Neural cell (in vitro differentiated cells): ENCODE measurements around the gene TEX14. TPM values are rescaled to one million over a fixed set of nuclear protein-coding genes. Genes with fewer than 3 reads are reported as not detected.

Source experiments
- H2AFZ ChIP-seq: fragments of 200-600, 300-800 bp; sonication (generic), shearing (Covaris generic); 2 replicates; pipeline ENCODE4 v1.6.0; 2014; ENCODE audit warnings: low read depth, mild to moderate bottlenecking, antibody characterized with exemption, low read length, moderate library complexity
- H3F3A ChIP-seq: fragments of 200-600 bp; shearing (Covaris generic); 2 replicates; pipeline ENCODE4 v1.6.1; 2016; ENCODE audit warnings: mild to moderate bottlenecking, moderate library complexity, mixed read lengths, antibody characterized with exemption, low read length; ENCODE audit not compliant: insufficient read depth, poor library complexity, severe bottlenecking
- H3K27ac ChIP-seq: fragments of 200-600, 300-800 bp; sonication (generic), shearing (Covaris generic); 2 replicates; pipeline ENCODE4 v1.5.1; 2014; ENCODE audit warnings: mild to moderate bottlenecking, low read length, moderate library complexity
- H3K27me3 ChIP-seq: fragments of 300-800, 200-600 bp; sonication (generic), shearing (Covaris generic); 2 replicates; pipeline ENCODE4 v1.6.0; 2014; ENCODE audit warnings: mild to moderate bottlenecking, low read depth, low read length, moderate library complexity; ENCODE audit not compliant: insufficient read depth
- H3K36me3 ChIP-seq: fragments of 300-800, 200-600 bp; sonication (generic), shearing (Covaris generic); 2 replicates; pipeline ENCODE4 v1.5.1; 2014; ENCODE audit warnings: mild to moderate bottlenecking, antibody characterized with exemption, low read length, moderate library complexity; ENCODE audit not compliant: insufficient read depth
- H3K4me2 ChIP-seq: fragments of 300-800, 200-600 bp; sonication (generic), shearing (Covaris generic); 2 replicates; pipeline ENCODE4 v1.6.0; 2014; ENCODE audit warnings: mild to moderate bottlenecking, low read length
- H3K4me3 ChIP-seq: fragments of 300-800, 200-600 bp; sonication (generic), shearing (Covaris generic); 2 replicates; pipeline ENCODE4 v1.5.1; 2014; ENCODE audit warnings: mild to moderate bottlenecking, low read length, moderate library complexity
- H3K79me2 ChIP-seq: fragments of 200-600 bp; shearing (Covaris generic); replicated peaks from 2 replicates; pipeline ENCODE4 v1.6.0; 2014; ENCODE audit warnings: mild to moderate bottlenecking, low read length, moderate library complexity; ENCODE audit not compliant: insufficient read depth
- H3K9ac ChIP-seq: fragments of 300-800, 200-600 bp; sonication (generic), shearing (Covaris generic); 2 replicates; pipeline ENCODE4 v1.6.1; 2016; ENCODE audit warnings: mild to moderate bottlenecking, low read length, mixed read lengths
- H3K9me2 ChIP-seq: fragments of 200-600 bp; shearing (Covaris generic); 2 replicates; pipeline ENCODE4 v1.6.1; 2016; ENCODE audit warnings: mild to moderate bottlenecking, low read length, mixed read lengths; ENCODE audit not compliant: insufficient read depth
- H3K9me3 ChIP-seq: fragments of 200-600, 300-800 bp; sonication (generic), shearing (Covaris generic); 2 replicates; pipeline ENCODE4 v1.6.1; 2016; ENCODE audit warnings: mild to moderate bottlenecking, mixed run types, low read length, moderate library complexity, mixed read lengths
- H4K20me1 ChIP-seq: fragments of 200-600 bp; shearing (Covaris generic); 2 replicates; pipeline ENCODE4 v1.6.1; 2016; ENCODE audit warnings: mild to moderate bottlenecking, mixed run types; ENCODE audit not compliant: insufficient read depth
- CTCF ChIP-seq: fragments of 450-650 bp; IDR thresholded peaks from 2 replicates; pipeline ENCODE4 v1.5.1; 2014; ENCODE audit warnings: antibody characterized with exemption, mild to moderate bottlenecking, moderate library complexity; ENCODE audit not compliant: poor library complexity, severe bottlenecking
- EP300 ChIP-seq: fragments of 450-650 bp; conservative IDR thresholded peaks from 2 replicates; pipeline ENCODE4 v1.6.1; 2014; ENCODE audit warnings: antibody characterized with exemption, mild to moderate bottlenecking, moderate library complexity; ENCODE audit not compliant: poor library complexity, severe bottlenecking
- EZH2 ChIP-seq: fragments of 200-600, 300-800 bp; shearing (Covaris generic), sonication (generic); IDR thresholded peaks from 2 replicates; pipeline ENCODE4 v1.6.1; 2014; ENCODE audit warnings: antibody characterized with exemption, low read length, borderline replicate concordance, mild to moderate bottlenecking; ENCODE audit not compliant: insufficient read depth, poor library complexity, severe bottlenecking
- MXI1 ChIP-seq: fragments of 450-650 bp; conservative IDR thresholded peaks from 2 replicates; pipeline ENCODE4 v1.6.1; 2014; ENCODE audit warnings: antibody characterized with exemption, mild to moderate bottlenecking; ENCODE audit not compliant: poor library complexity, severe bottlenecking
- POLR2AphosphoS5 ChIP-seq: IDR thresholded peaks from 2 replicates; pipeline ENCODE4 v1.6.1; 2012
- RAD21 ChIP-seq: fragments of 450-650 bp; conservative IDR thresholded peaks from 2 replicates; pipeline ENCODE4 v1.6.1; 2014; ENCODE audit warnings: antibody characterized with exemption, mild to moderate bottlenecking, moderate library complexity
- SMC3 ChIP-seq: fragments of 450-650 bp; conservative IDR thresholded peaks from 2 replicates; pipeline ENCODE4 v1.6.1; 2014; ENCODE audit warnings: antibody characterized with exemption, mild to moderate bottlenecking, moderate library complexity; ENCODE audit not compliant: poor library complexity
- TAF1 ChIP-seq: IDR thresholded peaks from 2 replicates; pipeline ENCODE4 v1.6.1; 2012; ENCODE audit warnings: low read depth
- polyA plus RNA-seq: library from polyadenylated mRNA; depleted of rRNA; stranded (reverse); fragments of >200 nt; gene quantifications from 2 replicates; pipeline ENCODE4 v1.2.3, GENCODE V29; 2014
- TF ChIP-seq, protein P1 (sequence below): IDR thresholded peaks from 2 replicates; pipeline ENCODE4 v1.6.1; 2012; ENCODE audit warnings: borderline replicate concordance

Gene TEX14
- polyA plus RNA-seq, 1 donor from 2014 or later, result 1.4 TPM

DNA sequence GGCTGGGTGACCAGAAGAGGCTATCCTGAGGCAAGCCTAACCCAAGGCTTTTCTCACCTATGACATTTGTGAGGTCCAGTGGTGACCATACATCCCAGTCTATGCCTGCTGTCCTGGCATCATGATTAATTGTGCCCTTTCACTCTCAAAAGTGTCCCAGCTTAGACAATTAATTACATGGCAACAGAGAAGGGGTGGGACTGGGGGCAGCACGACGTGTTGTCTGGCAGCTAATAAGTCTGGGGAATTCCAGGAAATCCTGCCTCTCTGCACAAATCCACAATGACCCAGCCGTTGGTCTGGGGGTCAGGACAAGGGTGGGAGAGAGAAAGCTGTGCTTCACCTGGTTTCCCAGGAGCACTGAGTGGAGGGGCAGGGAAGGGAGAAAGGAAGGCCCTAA lies 163.4 kb downstream of the TEX14 start:
- Histone ChIP-seq H3K9me3 (no peaks in the 10 kb centered on the region), H4K20me1 (no peaks in the 10 kb centered on the region), H3K4me3 (no peak overlapping the region), H3K36me3 (no peaks in the 10 kb centered on the region), H3K9me2 (no peaks in the 10 kb centered on the region), H3K79me2 (no peaks in the 10 kb centered on the region), H3K4me2 (no peak overlapping the region), H3K9ac (no peak overlapping the region), H3K27ac (no peak overlapping the region), H3F3A (no peaks in the 10 kb centered on the region), H2AFZ (no peak overlapping the region), H3K27me3 (peaks cover 16% of the 10 kb centered on the region)
- TF ChIP-seq SMC3 (no peak), EZH2 (no peak), CTCF (no peak), EP300 (no peak), TAF1 (no peak), RAD21 (no peak), POLR2AphosphoS5 (no peak), MXI1 (no peak)
- TF ChIP-seq, protein P1, sequence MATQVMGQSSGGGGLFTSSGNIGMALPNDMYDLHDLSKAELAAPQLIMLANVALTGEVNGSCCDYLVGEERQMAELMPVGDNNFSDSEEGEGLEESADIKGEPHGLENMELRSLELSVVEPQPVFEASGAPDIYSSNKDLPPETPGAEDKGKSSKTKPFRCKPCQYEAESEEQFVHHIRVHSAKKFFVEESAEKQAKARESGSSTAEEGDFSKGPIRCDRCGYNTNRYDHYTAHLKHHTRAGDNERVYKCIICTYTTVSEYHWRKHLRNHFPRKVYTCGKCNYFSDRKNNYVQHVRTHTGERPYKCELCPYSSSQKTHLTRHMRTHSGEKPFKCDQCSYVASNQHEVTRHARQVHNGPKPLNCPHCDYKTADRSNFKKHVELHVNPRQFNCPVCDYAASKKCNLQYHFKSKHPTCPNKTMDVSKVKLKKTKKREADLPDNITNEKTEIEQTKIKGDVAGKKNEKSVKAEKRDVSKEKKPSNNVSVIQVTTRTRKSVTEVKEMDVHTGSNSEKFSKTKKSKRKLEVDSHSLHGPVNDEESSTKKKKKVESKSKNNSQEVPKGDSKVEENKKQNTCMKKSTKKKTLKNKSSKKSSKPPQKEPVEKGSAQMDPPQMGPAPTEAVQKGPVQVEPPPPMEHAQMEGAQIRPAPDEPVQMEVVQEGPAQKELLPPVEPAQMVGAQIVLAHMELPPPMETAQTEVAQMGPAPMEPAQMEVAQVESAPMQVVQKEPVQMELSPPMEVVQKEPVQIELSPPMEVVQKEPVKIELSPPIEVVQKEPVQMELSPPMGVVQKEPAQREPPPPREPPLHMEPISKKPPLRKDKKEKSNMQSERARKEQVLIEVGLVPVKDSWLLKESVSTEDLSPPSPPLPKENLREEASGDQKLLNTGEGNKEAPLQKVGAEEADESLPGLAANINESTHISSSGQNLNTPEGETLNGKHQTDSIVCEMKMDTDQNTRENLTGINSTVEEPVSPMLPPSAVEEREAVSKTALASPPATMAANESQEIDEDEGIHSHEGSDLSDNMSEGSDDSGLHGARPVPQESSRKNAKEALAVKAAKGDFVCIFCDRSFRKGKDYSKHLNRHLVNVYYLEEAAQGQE, result no peak

GRCh38 chr17:58527949-58528348 lies 163.9 kb downstream of the TEX14 start:
- Histone ChIP-seq H4K20me1 (no peaks in the 10 kb centered on the region), H3K9ac (no peak overlapping the region), H3K9me3 (no peaks in the 10 kb centered on the region), H3F3A (no peaks in the 10 kb centered on the region), H3K36me3 (no peaks in the 10 kb centered on the region), H2AFZ (no peak overlapping the region), H3K27me3 (peaks cover 16% of the 10 kb centered on the region), H3K27ac (no peak overlapping the region), H3K4me3 (no peak overlapping the region), H3K9me2 (no peaks in the 10 kb centered on the region), H3K79me2 (no peaks in the 10 kb centered on the region), H3K4me2 (no peak overlapping the region)
- TF ChIP-seq, protein P1, result no peak
